A549 (cell line): ENCODE measurements around the gene TMEM45A. TPM values are rescaled to one million over a fixed set of nuclear protein-coding genes. Genes with fewer than 3 reads are reported as not detected.

Experiments used
- ATAC-seq, 2 experiments: fragments of 200-7000 bp in 1 of 2; fragments of >200 bp in 1 of 2; cut with Nextera tagmentation in 1 of 2; cut with Tn5 transposase in 1 of 2; 3 replicates each; pipeline versions ENCODE4 v1.8.0 to v1.9.1; 2018 to 2020; ENCODE audit warnings: mild to moderate bottlenecking in 1 of 2, moderate library complexity in 1 of 2
- CTCF ChIA-PET: fragments of 300-600 bp; sonication (Branson Sonifier 250); formaldehyde crosslinking; extraction: SDS; loops from one replicate; lab custom pipeline; 2021; ENCODE audit warnings: antibody characterized with exemption, inconsistent platforms; lab: Yijun Ruan, JAX
- POLR2A ChIA-PET: fragments of 350-600 bp; formaldehyde crosslinking; extraction: SDS; loops from one replicate; lab custom pipeline; 2021; ENCODE audit warnings: antibody characterized with exemption, inconsistent platforms; lab: Yijun Ruan, JAX
- DNase-seq, 2 experiments: peaks; one replicate each; pipeline versions ENCODE4 v3.0.0 to v3.0.0-alpha.2; 2011 to 2016; ENCODE audit warnings: low read depth in 1 of 2, low spot score in 1 of 2
- FAIRE-seq: peaks from 2 replicates; lab custom pipeline; 2011; peaks lifted over from hg19 to GRCh38; lab: Jason Lieb, UNC
- H3K27ac ChIP-seq, 2 experiments: fragments of >200 bp; sonication (Bioruptor Twin); formaldehyde crosslinking; 3 replicates each; pipeline ENCODE4 v1.5.1; 2016 to 2017
- H3K4me1 ChIP-seq: fragments of >200 bp; sonication (Bioruptor Twin); formaldehyde crosslinking; 3 replicates; pipeline ENCODE4 v1.6.1; 2016
- H3K4me2 ChIP-seq: fragments of >200 bp; sonication (Bioruptor Twin); formaldehyde crosslinking; 3 replicates; pipeline ENCODE4 v1.6.1; 2016
- H3K4me3 ChIP-seq: fragments of >200 bp; sonication (Bioruptor Twin); formaldehyde crosslinking; 3 replicates; pipeline ENCODE4 v1.5.1; 2016
- H3K9me3 ChIP-seq: fragments of >200 bp; sonication (Bioruptor Twin); formaldehyde crosslinking; 3 replicates; pipeline ENCODE4 v1.6.1; 2016
- CBX2 ChIP-seq: fragments of 200-600 bp; sonication (generic); IDR thresholded peaks from 2 replicates; pipeline ENCODE4 v1.6.1; 2016; ENCODE audit warnings: low read depth, mild to moderate bottlenecking, borderline replicate concordance
- CEBPB ChIP-seq, 2 experiments: fragments of >200 bp in 1 of 2; sonication (Bioruptor Twin) in 1 of 2; formaldehyde crosslinking in 1 of 2; IDR thresholded peaks; 2 replicates each; pipeline ENCODE4 v1.6.1; 2012 to 2016
- EHF ChIP-seq: fragments of 250-450 bp; sonication (Bioruptor Pico); IDR thresholded peaks from 2 replicates; pipeline ENCODE4 v1.5.0; 2020; ENCODE audit warnings: mild to moderate bottlenecking
- EP300 ChIP-seq, 2 experiments: fragments of >200 bp; sonication (Bioruptor Twin); formaldehyde crosslinking; IDR thresholded peaks; 2 replicates in 1 of 2; 3 replicates in 1 of 2; pipeline ENCODE4 v1.6.1; 2016 to 2017
- GATA3 ChIP-seq: IDR thresholded peaks from 2 replicates; pipeline ENCODE4 v1.6.1; 2012; ENCODE audit warnings: borderline replicate concordance
- HDAC2 ChIP-seq: fragments of 200-600 bp; sonication (generic); IDR thresholded peaks from 2 replicates; pipeline ENCODE4 v1.6.1; 2016
- HOXA7 ChIP-seq: fragments of 250-450 bp; sonication (Bioruptor Pico); IDR thresholded peaks from 2 replicates; pipeline ENCODE4 v1.5.0; 2020; ENCODE audit warnings: mild to moderate bottlenecking, moderate library complexity
- HOXB13 ChIP-seq: fragments of 250-450 bp; sonication (Bioruptor Pico); IDR thresholded peaks from 2 replicates; pipeline ENCODE4 v1.5.0; 2020; ENCODE audit warnings: low read depth, mild to moderate bottlenecking, moderate library complexity
- MAFK ChIP-seq: fragments of 450-650 bp; IDR thresholded peaks from 2 replicates; pipeline ENCODE4 v1.6.1; 2014; ENCODE audit not compliant: partially characterized antibody
- MYC ChIP-seq: IDR thresholded peaks from 2 replicates; pipeline ENCODE4 v1.6.1; 2012; ENCODE audit warnings: mild to moderate bottlenecking, inconsistent platforms, low read length, improper control_type of control experiment, borderline replicate concordance
- PHF8 ChIP-seq: fragments of 200-600 bp; sonication (generic); IDR thresholded peaks from 2 replicates; pipeline ENCODE4 v1.6.1; 2016; ENCODE audit warnings: low read depth, mild to moderate bottlenecking, antibody characterized with exemption, moderate library complexity, borderline replicate concordance
- RARB ChIP-seq: fragments of 250-450 bp; sonication (Bioruptor Pico); IDR thresholded peaks from 2 replicates; pipeline ENCODE4 v1.8.0; 2021; ENCODE audit warnings: mild to moderate bottlenecking, moderate library complexity
- RCOR1 ChIP-seq: fragments of 150-350 bp; IDR thresholded peaks from 2 replicates; pipeline ENCODE4 v1.6.1; 2014; ENCODE audit warnings: antibody characterized with exemption, low read length, low read depth
- SREBF2 ChIP-seq: fragments of 450-650 bp; IDR thresholded peaks from 2 replicates; pipeline ENCODE4 v1.6.1; 2014; ENCODE audit warnings: mild to moderate bottlenecking, moderate library complexity
- USF2 ChIP-seq: fragments of 450-650 bp; IDR thresholded peaks from 2 replicates; pipeline ENCODE4 v1.6.1; 2014; ENCODE audit warnings: antibody characterized with exemption
- ZFP36 ChIP-seq: fragments of 450-650 bp; IDR thresholded peaks from 2 replicates; pipeline ENCODE4 v1.6.1; 2014; ENCODE audit warnings: borderline replicate concordance; ENCODE audit not compliant: partially characterized antibody
- ZSCAN20 ChIP-seq: fragments of 250-450 bp; sonication (Bioruptor Pico); IDR thresholded peaks from 2 replicates; pipeline ENCODE4 v1.8.0; 2022; ENCODE audit warnings: mild to moderate bottlenecking, moderate library complexity
- WGBS: methylation state at CpG from one replicate; pipeline ENCODE4 v1.1.6; 2017; ENCODE audit errors: missing lambda C conversion rate; 5-methylcytosine and 5-hydroxymethylcytosine counted together
- polyA plus RNA-seq, 4 experiments: library from polyadenylated mRNA; depleted of rRNA in 3 of 4; stranded (reverse); fragments of >200 nt; fragmentation: RNase III in 1 of 4; extraction: RNeasy Plus Mini Kit Qiagen cat#74134 plus additional on column Dnase treatment in 1 of 4; gene quantifications; 2 replicates in 3 of 4; 3 replicates in 1 of 4; pipeline ENCODE4 v1.2.3, GENCODE V29; 2011 to 2017
- TF ChIP-seq, protein P1 (sequence below): fragments of 150-350 bp; IDR thresholded peaks from 2 replicates; pipeline ENCODE4 v1.6.1; 2014; ENCODE audit warnings: low read depth, mild to moderate bottlenecking, low read length
- TF ChIP-seq, protein P2 (sequence below): IDR thresholded peaks from 2 replicates; pipeline ENCODE4 v1.6.1; 2012
- TF ChIP-seq, protein P3 (sequence below): IDR thresholded peaks from 2 replicates; pipeline ENCODE4 v1.6.1; 2012; ENCODE audit warnings: low read depth, borderline replicate concordance

Gene TMEM45A
- polyA plus RNA-seq, 2 of the 4 experiments (the other 2 are of a cell fraction): 4.6 to 7.0 TPM

DNA sequence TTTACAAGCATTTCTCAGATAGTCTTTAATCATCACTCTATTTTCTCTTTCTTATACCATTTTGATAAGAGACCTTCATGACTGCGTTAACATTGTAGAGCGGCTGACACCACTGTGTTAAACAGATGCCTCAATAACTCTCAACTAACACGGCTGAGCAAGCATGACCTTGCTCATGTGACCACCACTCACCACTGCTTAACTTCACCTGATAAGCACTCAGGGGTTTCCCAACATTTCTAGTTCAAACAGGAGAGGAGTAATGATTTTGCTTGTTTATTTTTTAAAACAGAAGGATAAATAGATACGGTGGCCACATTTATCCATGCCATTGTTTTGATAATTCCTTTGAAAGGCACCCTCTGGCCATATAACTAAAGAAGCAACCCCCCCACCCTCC, 37.7 kb upstream of the TMEM45A start (continued):
- no peak for TF ChIP-seq MAFK
- TF ChIP-seq EHF (CRISPR knock-in tag): no peak
- no peak for TF ChIP-seq EP300 (IDR thresholded peaks at IDR 0.05)
- TF ChIP-seq, protein P1, sequence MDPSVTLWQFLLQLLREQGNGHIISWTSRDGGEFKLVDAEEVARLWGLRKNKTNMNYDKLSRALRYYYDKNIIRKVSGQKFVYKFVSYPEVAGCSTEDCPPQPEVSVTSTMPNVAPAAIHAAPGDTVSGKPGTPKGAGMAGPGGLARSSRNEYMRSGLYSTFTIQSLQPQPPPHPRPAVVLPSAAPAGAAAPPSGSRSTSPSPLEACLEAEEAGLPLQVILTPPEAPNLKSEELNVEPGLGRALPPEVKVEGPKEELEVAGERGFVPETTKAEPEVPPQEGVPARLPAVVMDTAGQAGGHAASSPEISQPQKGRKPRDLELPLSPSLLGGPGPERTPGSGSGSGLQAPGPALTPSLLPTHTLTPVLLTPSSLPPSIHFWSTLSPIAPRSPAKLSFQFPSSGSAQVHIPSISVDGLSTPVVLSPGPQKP: no peak
- TF ChIP-seq RARB: no peak
- TF ChIP-seq CEBPB (IDR thresholded peaks at IDR 0.05): no peak

GRCh38 chr3:100455841-100456550, 36.4 kb upstream of the TMEM45A start:
- POLR2A ChIA-PET: interaction anchor here (0.5 kb wide), 1 partner anchor 167 kb away, joined by 3 read pairs; no protein-coding TSS in a partner anchor
- TF ChIP-seq, protein P2, sequence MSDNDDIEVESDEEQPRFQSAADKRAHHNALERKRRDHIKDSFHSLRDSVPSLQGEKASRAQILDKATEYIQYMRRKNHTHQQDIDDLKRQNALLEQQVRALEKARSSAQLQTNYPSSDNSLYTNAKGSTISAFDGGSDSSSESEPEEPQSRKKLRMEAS: no peak
- TF ChIP-seq USF2: no peak
- TF ChIP-seq CBX2: no peak
- TF ChIP-seq, protein P1: no peak
- no peak for TF ChIP-seq RCOR1
- TF ChIP-seq HDAC2: no peak
- no peak for TF ChIP-seq PHF8
- no peak for TF ChIP-seq HOXA7 (CRISPR knock-in tag)
- TF ChIP-seq, protein P3, sequence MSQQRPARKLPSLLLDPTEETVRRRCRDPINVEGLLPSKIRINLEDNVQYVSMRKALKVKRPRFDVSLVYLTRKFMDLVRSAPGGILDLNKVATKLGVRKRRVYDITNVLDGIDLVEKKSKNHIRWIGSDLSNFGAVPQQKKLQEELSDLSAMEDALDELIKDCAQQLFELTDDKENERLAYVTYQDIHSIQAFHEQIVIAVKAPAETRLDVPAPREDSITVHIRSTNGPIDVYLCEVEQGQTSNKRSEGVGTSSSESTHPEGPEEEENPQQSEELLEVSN: no peak
- no peak for TF ChIP-seq SREBF2
- TF ChIP-seq MYC: no peak
- no peak for TF ChIP-seq ZSCAN20
- TF ChIP-seq GATA3: no peak
- TF ChIP-seq, all 56 proteins: peak for 0

DNA sequence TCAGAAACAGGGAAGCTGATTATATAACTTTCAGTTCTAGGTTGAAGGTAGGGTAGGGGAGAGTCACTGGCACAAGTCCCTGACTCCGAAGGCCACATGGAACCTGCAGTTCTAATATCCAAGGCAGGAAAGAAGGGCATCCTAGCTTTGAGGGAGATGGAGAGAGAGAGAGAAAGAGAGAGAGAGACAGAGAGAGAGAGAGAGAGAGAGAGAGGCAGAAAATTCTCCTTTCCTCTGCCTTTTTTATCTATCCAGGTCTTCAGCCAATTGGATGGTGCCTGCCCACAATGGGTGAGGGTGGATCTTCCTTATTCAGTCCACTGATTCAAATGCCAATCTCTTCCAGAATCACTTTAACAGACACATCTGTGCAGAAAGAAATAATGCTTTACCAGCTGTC, 35.7 kb upstream of the TMEM45A start:
- WGBS: 44% methylated on average over 1 of the region's 1 CpG
- Histone ChIP-seq H3K4me2 (no peak overlapping the region), H3K4me3 (no peak overlapping the region), H3K4me1 (no peaks in the 10 kb centered on the region), H3K27ac (no peak overlapping the region), H3K9me3 (no peaks in the 10 kb centered on the region)
- CTCF ChIA-PET: interaction anchor here (0.7 to 3.1 kb wide), 4 partner anchors 15 to 145 kb away, joined by 3 to 14 read pairs (median 4); no protein-coding TSS in a partner anchor
- POLR2A ChIA-PET: no interaction called here
- ATAC-seq: no peak
- no peak for DNase-seq
- TF ChIP-seq HOXB13 (CRISPR knock-in tag): no peak
- TF ChIP-seq ZFP36: no peak
- FAIRE-seq: no peak

More at GRCh38 chr3:100455841-100456550, 36.4 kb upstream of the TMEM45A start:
- Histone ChIP-seq H3K4me2 (no peak overlapping the region), H3K27ac (no peak overlapping the region), H3K4me1 (no peaks in the 10 kb centered on the region), H3K9me3 (no peaks in the 10 kb centered on the region), H3K4me3 (no peak overlapping the region)
- WGBS: 57% methylated on average over 2 of the region's 2 CpGs
- FAIRE-seq (no peak), ATAC-seq (no peak), DNase-seq (no peak)
- CTCF ChIA-PET: interaction anchor here (0.6 to 3.1 kb wide), 2 partner anchors 134 to 740 kb away, joined by 3 to 14 read pairs; no protein-coding TSS in a partner anchor
